ENCODE measurements around the gene TIMM17B. TPM values are rescaled to one million over a fixed set of nuclear protein-coding genes. Genes with fewer than 3 reads are reported as not detected.

Gene TIMM17B
- total and polyA plus RNA-seq, 2 donors (not counting 1 experiment from before 2014, with no cell fraction given), result 50.0 to 63.9 TPM

DNA sequence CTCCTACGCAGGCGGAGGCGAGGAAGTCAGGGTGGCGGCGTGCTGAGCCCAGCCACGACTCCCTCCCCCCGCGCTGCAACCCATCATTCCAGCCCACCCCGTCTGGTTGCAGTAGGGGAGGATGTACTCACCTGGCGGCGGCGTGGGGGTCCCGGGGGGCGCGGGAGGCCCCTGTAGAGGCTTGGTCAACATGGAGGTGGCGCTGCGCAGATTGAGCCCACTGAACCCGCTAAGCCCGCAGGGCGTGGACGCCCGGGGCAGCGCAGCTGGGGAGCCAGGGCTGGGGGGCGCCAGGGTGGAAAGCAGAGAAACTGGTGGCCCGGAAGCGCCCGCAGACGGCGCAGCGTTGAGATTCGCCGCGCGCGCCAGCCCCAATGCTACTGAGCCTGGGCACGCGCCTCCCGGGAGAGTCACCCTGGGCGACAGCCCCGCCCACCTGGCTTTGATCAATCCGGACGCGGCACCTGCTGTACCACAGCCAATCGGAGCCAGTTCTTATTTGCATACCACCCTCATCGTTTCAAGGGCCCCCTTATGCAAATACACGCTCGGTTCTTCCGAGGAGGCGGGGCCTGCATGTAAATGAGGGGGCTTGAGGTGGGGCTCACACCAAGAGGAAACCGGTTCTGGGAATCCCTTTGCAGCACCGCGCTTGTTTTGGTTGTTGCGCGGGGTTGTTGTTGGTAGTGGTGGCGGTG is 21.2 kb upstream of the TIMM17B start, which contains the start of gene PIM2:
TSS of gene PIM2 (minus strand) at position 382 of the 698 bp plus-strand sequence. CDS start at position 192, 190 bp downstream.
- peak within 1 kb of the TSS; percentile 98 for H3K4me3 Mint-ChIP-seq
- H3K9me3 Mint-ChIP-seq (ENCODE audit: insufficient read depth), result no peaks in the 10 kb centered on the region
- Histone ChIP-seq H3K4me2 (replicated peaks; ENCODE audit: low read depth, low read length, poor library complexity, severe bottlenecking) (peak within 1 kb of the TSS; percentile 77), H3K9me3 (ENCODE audit: control extremely low read depth in 1 of 3, control insufficient read depth in 2 of 3, insufficient read depth in 1 of 3, low read length in 2 of 3) (no peaks in the 10 kb centered on the region), H3K27me3 (replicated peaks in 1 of 4; ENCODE audit: control extremely low read depth in 1 of 4, control insufficient read depth in 3 of 4, insufficient read depth in 4 of 4, low read length in 3 of 4) (no peaks in the 10 kb centered on the region), H3K79me2 (ENCODE audit: control insufficient read depth, insufficient read depth, low read length) (peaks cover 66% of the 10 kb centered on the region), H3K9ac (ENCODE audit: low read length) (peak within 1 kb of the TSS; percentile 90), H4K20me1 (ENCODE audit: control insufficient read depth, insufficient read depth, low read length, poor library complexity, severe bottlenecking) (peaks cover 46% of the 10 kb centered on the region), H3K36me3 (replicated peaks in 1 of 2; ENCODE audit: control extremely low read depth in 1 of 2, control insufficient read depth in 1 of 2, extremely low read depth in 1 of 2, insufficient read depth in 2 of 2, low read length in 1 of 2) (peaks cover 0 to 46% of the 10 kb centered on the region in 2 experiments), H3K4me3 (ENCODE audit: control extremely low read depth in 1 of 5, extremely low read depth in 1 of 5, insufficient read depth in 1 of 5, low read depth in 2 of 5, low read length in 4 of 5) (peak within 1 kb of the TSS; percentile 67 to 94 (median 86)), H3K4me1 (ENCODE audit: control insufficient read depth in 2 of 2, insufficient read depth in 2 of 2, low read length in 2 of 2) (peaks cover 34 to 53% of the 10 kb centered on the region in 2 donors), H3K27ac (ENCODE audit: low read length in 2 of 2) (peak within 1 kb of the TSS; percentile 84 to 92), H2AFZ (ENCODE audit: insufficient read depth, low read depth, low read length, poor library complexity, severe bottlenecking) (peak within 1 kb of the TSS; percentile 45)
- ChIA-PET CTCF (interaction anchor here (0.7 to 4.0 kb wide), 4 partner anchors 19 to 270 kb away, joined by 3 to 28 read pairs (median 4); no protein-coding TSS in a partner anchor), POLR2A (interaction anchor here (1.0 to 5.9 kb wide), 3 partner anchors 19 to 22 kb away, joined by 7 to 101 read pairs (median 18); partner anchors contain the start of genes PQBP1 and TIMM17B)
- ATAC-seq (ENCODE audit: low read depth) (peak; percentile 80), DNase-seq (peak; percentile 94)
- no peak for TF ChIP-seq CTCF (IDR thresholded peaks at IDR 0.05)
- no peak for TF ChIP-seq EZH2 (IDR thresholded peaks at IDR 0.05; ENCODE audit: borderline replicate concordance, insufficient read depth, low read depth, low read length, poor library complexity, severe bottlenecking)
- intact Hi-C loops (cut with micrococcal nuclease), result loop anchor here (1.0 to 10.0 kb wide), 8 partner anchors 10 to 1704 kb away; partner anchors contain the start of genes CDK16, ELK1, PLP2 and TFE3
- WGBS (ENCODE audit: insufficient coverage), result 0% methylated on average over 33 of the region's 55 CpGs
- H3K27ac Mint-ChIP-seq, result peak within 1 kb of the TSS; percentile 97
- peaks cover 42% of the 10 kb centered on the region for H3K4me1 Mint-ChIP-seq
- no peaks in the 10 kb centered on the region for H3K27me3 Mint-ChIP-seq

All from B cell (primary cell).